GM10248 (cell line): Measurements from ENCODE around the gene FUT8.

Experiments
- CTCF ChIA-PET: fragments of 300-600 bp; sonication (Branson Sonifier 250); formaldehyde crosslinking; extraction: SDS; loops from one replicate; lab custom pipeline; 2021; ENCODE audit warnings: antibody characterized with exemption; lab: Yijun Ruan, JAX
- POLR2A ChIA-PET: fragments of 350-650 bp; sonication (Branson Sonifier 250); formaldehyde crosslinking; extraction: SDS; loops from one replicate; lab custom pipeline; 2020; ENCODE audit warnings: antibody characterized with exemption; lab: Yijun Ruan, JAX
- DNase-seq: peaks from one replicate; pipeline ENCODE4 v3.0.0; 2012; ENCODE audit errors: extremely low spot score
- TF ChIP-seq, protein P1 (sequence below): IDR thresholded peaks from 2 replicates; pipeline ENCODE4 v1.5.1; 2012; ENCODE audit warnings: mild to moderate bottlenecking, low read depth; ENCODE audit errors: extremely low read depth, missing control alignments, control extremely low read depth

The FUT8 gene

DNA sequence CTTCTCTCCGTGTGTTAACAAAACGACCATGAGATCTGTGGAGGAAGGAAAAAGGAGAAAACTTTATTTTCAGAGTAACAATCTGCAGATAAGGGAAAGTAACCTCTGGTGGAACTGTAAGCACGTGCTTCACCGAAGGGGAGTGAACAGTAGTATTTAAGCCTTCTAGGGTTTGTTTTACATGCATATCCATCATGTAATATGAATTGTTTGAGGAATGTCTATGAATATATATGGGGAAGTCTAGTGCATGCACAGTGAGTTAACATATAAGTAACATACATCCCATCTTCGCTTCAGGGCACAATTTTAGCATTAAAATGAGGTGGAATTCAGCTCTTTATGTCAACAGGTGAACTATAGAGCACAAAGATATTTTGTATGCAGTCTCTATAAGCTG is 101.1 kb downstream of the FUT8 start:
- ChIA-PET CTCF (interaction anchor here (1.0 to 3.1 kb wide), 4 partner anchors 9 to 31 kb away, joined by 3 to 10 read pairs (median 7); no protein-coding TSS in a partner anchor), POLR2A (no interaction called here)
- TF ChIP-seq, protein P1, sequence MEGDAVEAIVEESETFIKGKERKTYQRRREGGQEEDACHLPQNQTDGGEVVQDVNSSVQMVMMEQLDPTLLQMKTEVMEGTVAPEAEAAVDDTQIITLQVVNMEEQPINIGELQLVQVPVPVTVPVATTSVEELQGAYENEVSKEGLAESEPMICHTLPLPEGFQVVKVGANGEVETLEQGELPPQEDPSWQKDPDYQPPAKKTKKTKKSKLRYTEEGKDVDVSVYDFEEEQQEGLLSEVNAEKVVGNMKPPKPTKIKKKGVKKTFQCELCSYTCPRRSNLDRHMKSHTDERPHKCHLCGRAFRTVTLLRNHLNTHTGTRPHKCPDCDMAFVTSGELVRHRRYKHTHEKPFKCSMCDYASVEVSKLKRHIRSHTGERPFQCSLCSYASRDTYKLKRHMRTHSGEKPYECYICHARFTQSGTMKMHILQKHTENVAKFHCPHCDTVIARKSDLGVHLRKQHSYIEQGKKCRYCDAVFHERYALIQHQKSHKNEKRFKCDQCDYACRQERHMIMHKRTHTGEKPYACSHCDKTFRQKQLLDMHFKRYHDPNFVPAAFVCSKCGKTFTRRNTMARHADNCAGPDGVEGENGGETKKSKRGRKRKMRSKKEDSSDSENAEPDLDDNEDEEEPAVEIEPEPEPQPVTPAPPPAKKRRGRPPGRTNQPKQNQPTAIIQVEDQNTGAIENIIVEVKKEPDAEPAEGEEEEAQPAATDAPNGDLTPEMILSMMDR: no peak
- DNase-seq: no peak

DNA sequence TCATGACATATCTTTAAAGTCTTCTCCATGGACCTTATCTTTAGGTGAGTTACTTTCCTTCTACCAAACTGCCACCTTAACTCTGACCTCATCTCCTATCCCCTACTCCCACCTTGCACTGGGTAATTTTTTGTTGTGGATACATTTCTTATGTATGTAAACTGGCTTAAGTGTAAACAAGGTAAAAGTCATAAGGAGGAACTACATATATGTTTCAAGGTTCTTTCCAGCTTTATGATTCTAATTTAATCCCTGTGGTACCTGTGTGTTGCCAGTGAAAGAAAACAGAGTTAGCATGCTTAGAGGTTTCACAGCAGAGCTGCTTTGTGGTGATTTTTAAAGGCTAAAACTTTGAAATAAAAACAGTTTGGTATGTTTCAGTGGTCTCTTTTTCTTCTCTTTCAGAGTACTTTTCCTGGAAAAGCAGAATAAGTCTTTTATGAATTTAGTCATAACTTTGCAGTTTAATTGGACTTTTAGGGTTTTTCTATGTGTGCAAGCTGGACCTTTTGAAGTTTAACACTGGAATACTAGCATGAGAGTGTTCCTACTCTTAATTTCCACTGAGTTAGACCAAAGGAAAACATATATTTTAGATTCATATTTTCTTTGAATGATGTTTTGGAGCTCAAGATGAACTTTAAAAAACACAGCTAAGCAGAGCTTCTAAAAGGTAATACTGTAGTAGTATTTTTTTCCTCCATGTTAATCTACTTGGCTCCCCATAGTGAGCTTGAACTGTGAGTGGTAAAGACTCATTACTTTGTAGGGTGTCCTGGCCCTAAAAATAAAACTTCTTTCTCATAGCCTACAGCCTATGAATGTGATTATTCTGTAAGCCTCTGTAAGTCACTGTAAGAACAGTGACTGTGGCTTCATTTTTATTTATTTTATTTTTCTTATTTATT is 105.4 kb downstream of the FUT8 start:
- ChIA-PET CTCF (interaction anchor here (1.1 to 1.5 kb wide), 2 partner anchors 10 to 37 kb away, joined by 3 to 6 read pairs; no protein-coding TSS in a partner anchor), POLR2A (no interaction called here)
- no peak for DNase-seq
- TF ChIP-seq, protein P1: no peak

DNA sequence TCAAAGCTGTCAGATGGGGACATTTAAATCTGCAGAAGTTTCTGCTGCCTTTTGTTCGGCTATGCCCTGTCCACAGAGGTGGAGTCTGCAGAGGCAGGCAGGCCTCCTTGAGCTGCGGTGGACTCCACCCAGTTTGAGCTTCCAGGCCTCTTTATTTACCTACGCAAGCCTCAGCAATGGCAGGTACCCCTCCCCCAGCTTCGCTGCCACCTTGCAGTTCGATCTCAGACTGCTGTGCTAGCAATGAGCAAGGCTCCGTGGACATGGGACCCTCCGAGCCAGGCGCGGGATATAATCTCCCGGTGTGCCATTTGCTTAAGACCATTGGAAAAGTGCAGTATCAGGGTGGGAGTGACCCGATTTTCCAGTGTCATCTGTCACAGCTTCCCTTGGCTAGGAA is 115.5 kb downstream of the FUT8 start:
- DNase-seq: no peak
- ChIA-PET POLR2A (no interaction called here), CTCF (interaction anchor here (1.1 to 2.1 kb wide), 2 partner anchors 10 to 35 kb away, joined by 3 to 6 read pairs; no protein-coding TSS in a partner anchor)
- TF ChIP-seq, protein P1: no peak

DNA sequence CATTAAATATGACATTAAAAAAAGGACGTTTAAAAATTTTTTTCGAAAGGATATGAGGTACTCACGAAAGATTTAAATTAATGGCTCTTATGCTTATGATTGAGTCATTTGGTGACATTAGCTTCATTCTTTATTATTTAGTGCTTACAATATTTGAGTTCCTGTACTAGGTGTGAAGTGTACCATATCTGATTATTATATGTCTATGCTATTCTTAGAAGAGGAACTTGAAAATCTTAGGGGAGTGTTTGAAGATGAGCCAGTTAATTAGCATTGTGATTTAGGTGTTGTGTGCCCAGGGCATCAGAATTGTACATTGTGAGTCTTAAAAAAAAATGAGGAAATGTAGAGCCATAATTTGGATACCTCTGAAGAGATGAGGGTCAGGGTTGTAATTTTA is 118.6 kb downstream of the FUT8 start:
- no peak for DNase-seq
- TF ChIP-seq, protein P1: no peak
- POLR2A ChIA-PET: no interaction called here
- CTCF ChIA-PET: interaction anchor here (1.4 kb wide), 1 partner anchor 10 kb away, joined by 5 read pairs; no protein-coding TSS in a partner anchor

DNA sequence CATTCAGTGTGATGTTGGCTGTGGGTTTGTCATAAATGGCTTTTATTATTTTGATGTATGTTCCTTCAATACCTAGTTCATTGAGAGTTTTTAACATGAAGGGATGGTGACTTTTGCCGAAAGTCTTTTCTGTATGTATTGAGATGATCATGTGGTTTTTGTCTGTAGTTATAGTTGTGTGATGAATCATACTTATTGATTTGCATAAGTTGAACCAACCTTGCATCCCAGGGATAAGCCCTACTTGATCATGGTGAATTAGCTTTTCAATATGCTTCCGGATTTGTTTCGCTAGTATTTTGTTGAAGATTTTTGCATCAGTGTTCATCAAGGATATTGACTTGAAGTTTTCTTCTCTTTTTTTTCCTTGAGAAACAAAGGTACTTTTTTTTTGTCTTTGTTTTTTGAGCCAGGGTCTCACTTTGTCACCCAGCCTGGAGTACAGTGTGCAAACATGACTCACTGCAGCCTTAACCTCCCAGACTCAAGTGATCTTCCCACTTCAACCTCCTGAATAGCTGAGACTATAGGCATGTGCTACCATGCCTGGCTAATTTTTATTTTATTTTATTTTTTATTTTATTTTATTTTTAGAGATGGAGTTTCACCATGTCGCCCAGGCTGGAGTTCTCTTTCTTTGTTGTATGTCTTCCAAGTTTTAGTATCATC is 121.3 kb downstream of the FUT8 start:
- DNase-seq: no peak
- TF ChIP-seq, protein P1: no peak
- ChIA-PET CTCF (interaction anchor here (1.5 kb wide), 1 partner anchor 29 kb away, joined by 3 read pairs; no protein-coding TSS in a partner anchor), POLR2A (no interaction called here)

DNA sequence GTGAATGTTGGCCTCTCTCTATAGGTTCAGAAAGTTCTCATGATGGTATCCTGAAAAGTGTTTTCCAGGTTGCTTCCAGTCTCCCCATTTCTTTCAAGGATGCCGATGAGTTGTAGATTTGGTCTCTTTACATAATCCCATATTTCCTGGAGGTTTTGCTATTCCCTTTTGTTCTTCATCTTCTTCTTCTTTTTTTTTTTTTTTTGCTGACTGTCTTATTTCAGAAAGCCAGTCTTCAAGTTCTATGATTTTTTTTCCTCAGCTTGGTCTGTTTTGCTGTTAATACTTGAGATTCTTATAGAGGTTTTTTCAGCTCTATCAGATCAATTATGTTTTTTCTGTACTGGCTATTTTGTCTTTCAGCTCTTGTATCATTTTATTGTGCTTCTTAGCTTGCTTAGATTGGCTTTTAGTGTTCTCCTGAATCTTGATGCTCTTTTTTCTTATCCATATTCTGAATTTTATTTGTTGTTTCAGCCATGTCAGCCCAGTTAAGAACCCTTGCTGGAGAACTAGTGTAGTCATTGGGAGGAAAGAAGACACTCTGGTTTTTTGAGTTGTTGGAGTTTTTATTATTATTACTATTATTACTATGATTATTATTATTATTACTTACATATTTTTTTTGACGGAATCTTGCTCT is 124.4 kb downstream of the FUT8 start:
- no peak for DNase-seq
- ChIA-PET POLR2A (no interaction called here), CTCF (no interaction called here)
- TF ChIP-seq, protein P1: no peak
